Activated CD4-positive, alpha-beta T cell treated with anti-CD3 and anti-CD28 coated beads, Interleukin-2, amount 50 U/mL, for 48 hours (primary cell): ENCODE data around the gene SRPK2.

Source experiments
- DNase-seq, 2 experiments: peaks; one replicate each; pipeline ENCODE4 v3.0.0-alpha.2; 2020

Gene SRPK2

GRCh38 chr7:105178928-105179541 is 209.7 kb downstream of the SRPK2 start:
- no peak for DNase-seq

- no peak for DNase-seq
Observed at GRCh38 chr7:105178177-105178576, 210.5 kb downstream of the SRPK2 start.

- DNase-seq: no peak
Observed at GRCh38 chr7:105177026-105177425, 211.7 kb downstream of the SRPK2 start.

GRCh38 chr7:105173586-105173985 is 215.1 kb downstream of the SRPK2 start:
- no peak for DNase-seq

- no peak for DNase-seq
Observed at GRCh38 chr7:105164751-105165150, 224.0 kb downstream of the SRPK2 start.

GRCh38 chr7:105163718-105164117 is 225.0 kb downstream of the SRPK2 start:
- no peak for DNase-seq

GRCh38 chr7:105161366-105161765 is 227.4 kb downstream of the SRPK2 start:
- no peak for DNase-seq

- DNase-seq: no peak
Observed at GRCh38 chr7:105157278-105157677, 231.4 kb downstream of the SRPK2 start.

- no peak for DNase-seq
Observed at GRCh38 chr7:105156731-105157130, 232.0 kb downstream of the SRPK2 start.

GRCh38 chr7:105154084-105154483 is 234.6 kb downstream of the SRPK2 start:
- DNase-seq: no peak

- no peak for DNase-seq
Observed at GRCh38 chr7:105153531-105153930, 235.2 kb downstream of the SRPK2 start.

GRCh38 chr7:105151152-105151551 is 237.6 kb downstream of the SRPK2 start:
- DNase-seq: no peak

GRCh38 chr7:105149827-105150226 is 238.9 kb downstream of the SRPK2 start:
- no peak for DNase-seq

- no peak for DNase-seq
Observed at GRCh38 chr7:105141068-105141467, 247.7 kb downstream of the SRPK2 start.

GRCh38 chr7:105139381-105139780 is 249.3 kb downstream of the SRPK2 start:
- DNase-seq: no peak

- DNase-seq: no peak
Observed at GRCh38 chr7:105137898-105138297, 250.8 kb downstream of the SRPK2 start.

- no peak for DNase-seq
Observed at GRCh38 chr7:105136221-105136620, 252.5 kb downstream of the SRPK2 start.

- no peak for DNase-seq
Observed at GRCh38 chr7:105133986-105134655, 254.6 kb downstream of the SRPK2 start.

- DNase-seq: no peak
Observed at GRCh38 chr7:105133358-105133757, 255.4 kb downstream of the SRPK2 start.

GRCh38 chr7:105132835-105133234 is 255.9 kb downstream of the SRPK2 start:
- no peak for DNase-seq

- no peak for DNase-seq
Observed at GRCh38 chr7:105132335-105132734, 256.4 kb downstream of the SRPK2 start.

- no peak for DNase-seq
Observed at GRCh38 chr7:105131890-105132289, 256.8 kb downstream of the SRPK2 start.

- DNase-seq: no peak
Observed at GRCh38 chr7:105131033-105131656, 257.6 kb downstream of the SRPK2 start.

GRCh38 chr7:105130580-105130979 is 258.1 kb downstream of the SRPK2 start:
- no peak for DNase-seq
